HEK293T (cell line): ENCODE results near the gene CTSV.

Experiments used
- BHLHE40 ChIP-seq: fragments of 450-650 bp; IDR thresholded peaks from 2 replicates; pipeline ENCODE4 v1.6.1; 2016; ENCODE audit warnings: mild to moderate bottlenecking, moderate library complexity, borderline replicate concordance
- CTBP1 ChIP-seq: fragments of 450-650 bp; IDR thresholded peaks from 2 replicates; pipeline ENCODE4 v1.6.1; 2016; ENCODE audit warnings: borderline replicate concordance
- ELF4 ChIP-seq: fragments of 450-650 bp; IDR thresholded peaks from 2 replicates; pipeline ENCODE4 v1.6.1; 2017; ENCODE audit warnings: antibody characterized with exemption
- FOXA1 ChIP-seq: fragments of 450-650 bp; IDR thresholded peaks from 2 replicates; pipeline ENCODE4 v1.6.1; 2016; ENCODE audit warnings: mild to moderate bottlenecking
- FOXK2 ChIP-seq: fragments of 450-650 bp; IDR thresholded peaks from 2 replicates; pipeline ENCODE4 v1.6.1; 2016; ENCODE audit warnings: mild to moderate bottlenecking
- FOXM1 ChIP-seq: fragments of 450-650 bp; IDR thresholded peaks from 2 replicates; pipeline ENCODE4 v1.6.1; 2017; ENCODE audit warnings: mild to moderate bottlenecking, borderline replicate concordance
- L3MBTL2 ChIP-seq: fragments of 450-650 bp; conservative IDR thresholded peaks from 2 replicates; pipeline ENCODE4 v1.6.1; 2016; ENCODE audit warnings: mild to moderate bottlenecking
- LEF1 ChIP-seq: fragments of 450-650 bp; IDR thresholded peaks from 2 replicates; pipeline ENCODE4 v1.6.1; 2017; ENCODE audit warnings: mild to moderate bottlenecking, borderline replicate concordance
- SP1 ChIP-seq: fragments of 450-650 bp; IDR thresholded peaks from 2 replicates; pipeline ENCODE4 v1.6.1; 2017
- SUZ12 ChIP-seq: fragments of 450-650 bp; IDR thresholded peaks from 2 replicates; pipeline ENCODE4 v1.6.1; 2016; ENCODE audit warnings: mild to moderate bottlenecking
- ZNF384 ChIP-seq: fragments of 450-650 bp; IDR thresholded peaks from 2 replicates; pipeline ENCODE4 v1.6.1; 2016
- TF ChIP-seq, protein P1 (sequence below): fragments of 450-650 bp; IDR thresholded peaks from 2 replicates; pipeline ENCODE4 v1.6.1; 2016

GRCh38 chr9:97059626-97060025 lies 20.7 kb upstream of the CTSV start:
- TF ChIP-seq FOXM1 (no peak), ELF4 (no peak), BHLHE40 (no peak), SP1 (no peak), CTBP1 (no peak), ZNF384 (no peak), LEF1 (no peak), SUZ12 (no peak), FOXA1 (no peak), FOXK2 (no peak), L3MBTL2 (no peak)
- TF ChIP-seq, protein P1, sequence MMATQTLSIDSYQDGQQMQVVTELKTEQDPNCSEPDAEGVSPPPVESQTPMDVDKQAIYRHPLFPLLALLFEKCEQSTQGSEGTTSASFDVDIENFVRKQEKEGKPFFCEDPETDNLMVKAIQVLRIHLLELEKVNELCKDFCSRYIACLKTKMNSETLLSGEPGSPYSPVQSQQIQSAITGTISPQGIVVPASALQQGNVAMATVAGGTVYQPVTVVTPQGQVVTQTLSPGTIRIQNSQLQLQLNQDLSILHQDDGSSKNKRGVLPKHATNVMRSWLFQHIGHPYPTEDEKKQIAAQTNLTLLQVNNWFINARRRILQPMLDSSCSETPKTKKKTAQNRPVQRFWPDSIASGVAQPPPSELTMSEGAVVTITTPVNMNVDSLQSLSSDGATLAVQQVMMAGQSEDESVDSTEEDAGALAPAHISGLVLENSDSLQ, result no peak
